Progenitor cell of endocrine pancreas (in vitro differentiated cells): ENCODE data around the gene RRP1B. TPM values are rescaled to one million over a fixed set of nuclear protein-coding genes. Genes with fewer than 3 reads are reported as not detected.
"Not testable (repeated sequence)": the region's sequence is repeated elsewhere in the genome, so short reads cannot be mapped to it uniquely, and the experiment has no call there.

Source experiments
- DNase-seq: peaks from one replicate; pipeline ENCODE4 v3.0.0; 2021; ENCODE audit warnings: low spot score; ENCODE audit not compliant: unreplicated experiment
- H3K27ac Mint-ChIP-seq: 2 replicates; pipeline ENCODE4 v1.8.0; 2021; ENCODE audit warnings: mild to moderate bottlenecking, moderate library complexity, mixed read lengths
- H3K27me3 Mint-ChIP-seq: 2 replicates; pipeline ENCODE4 v1.8.0; 2021; ENCODE audit warnings: mixed read lengths
- H3K36me3 Mint-ChIP-seq: 2 replicates; pipeline ENCODE4 v1.8.0; 2022; ENCODE audit warnings: mixed read lengths; ENCODE audit not compliant: insufficient read depth
- H3K4me1 Mint-ChIP-seq: 2 replicates; pipeline ENCODE4 v1.8.0; 2021; ENCODE audit warnings: low read depth, mixed read lengths
- H3K4me3 Mint-ChIP-seq: 2 replicates; pipeline ENCODE4 v1.8.0; 2021; ENCODE audit warnings: low read depth, mild to moderate bottlenecking, moderate library complexity, mixed read lengths
- H3K9me3 Mint-ChIP-seq: 2 replicates; pipeline ENCODE4 v1.8.0; 2021; ENCODE audit warnings: low read depth, mixed read lengths
- total RNA-seq: library from RNA; stranded (reverse); gene quantifications from 2 replicates; pipeline ENCODE4 v1.2.1, GENCODE V29; 2021
- TF ChIP-seq, protein P1 (sequence below): fragments of 200-600 bp; sonication (generic); IDR thresholded peaks from one replicate; pipeline ENCODE4 v1.5.0; 2021; ENCODE audit warnings: antibody characterized with exemption, mild to moderate bottlenecking; ENCODE audit not compliant: unreplicated experiment

RRP1B gene
- total RNA-seq, 1 donor from 2014 or later = 38.0 TPM

DNA sequence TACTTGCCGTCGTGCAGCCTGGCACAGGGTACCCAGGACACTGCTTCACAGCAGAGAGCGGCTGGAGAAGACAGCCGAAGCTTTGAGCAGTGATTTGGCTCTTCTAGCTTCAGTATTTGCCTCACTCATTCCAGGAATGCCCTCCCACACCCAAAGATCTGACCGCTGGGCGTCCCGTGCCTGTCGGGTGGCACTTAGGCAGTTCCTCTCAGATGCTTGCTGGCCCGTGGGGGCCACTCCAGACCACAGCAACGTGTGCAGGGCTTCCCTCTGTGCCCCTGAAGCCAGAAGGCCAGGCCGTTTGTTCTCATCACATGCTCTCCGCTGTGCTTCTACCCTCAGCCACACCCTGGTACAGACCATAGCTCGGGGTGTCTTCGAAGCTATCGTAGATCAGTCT, 17.0 kb downstream of the RRP1B start:
- H3K27me3 Mint-ChIP-seq = no peaks in the 10 kb centered on the region
- H3K36me3 Mint-ChIP-seq = peaks cover 38% of the 10 kb centered on the region
- H3K4me1 Mint-ChIP-seq = no peaks in the 10 kb centered on the region
- DNase-seq = no peak
- H3K27ac Mint-ChIP-seq = no peak overlapping the region
- H3K9me3 Mint-ChIP-seq = no peaks in the 10 kb centered on the region
- H3K4me3 Mint-ChIP-seq = no peak overlapping the region
- TF ChIP-seq, protein P1, sequence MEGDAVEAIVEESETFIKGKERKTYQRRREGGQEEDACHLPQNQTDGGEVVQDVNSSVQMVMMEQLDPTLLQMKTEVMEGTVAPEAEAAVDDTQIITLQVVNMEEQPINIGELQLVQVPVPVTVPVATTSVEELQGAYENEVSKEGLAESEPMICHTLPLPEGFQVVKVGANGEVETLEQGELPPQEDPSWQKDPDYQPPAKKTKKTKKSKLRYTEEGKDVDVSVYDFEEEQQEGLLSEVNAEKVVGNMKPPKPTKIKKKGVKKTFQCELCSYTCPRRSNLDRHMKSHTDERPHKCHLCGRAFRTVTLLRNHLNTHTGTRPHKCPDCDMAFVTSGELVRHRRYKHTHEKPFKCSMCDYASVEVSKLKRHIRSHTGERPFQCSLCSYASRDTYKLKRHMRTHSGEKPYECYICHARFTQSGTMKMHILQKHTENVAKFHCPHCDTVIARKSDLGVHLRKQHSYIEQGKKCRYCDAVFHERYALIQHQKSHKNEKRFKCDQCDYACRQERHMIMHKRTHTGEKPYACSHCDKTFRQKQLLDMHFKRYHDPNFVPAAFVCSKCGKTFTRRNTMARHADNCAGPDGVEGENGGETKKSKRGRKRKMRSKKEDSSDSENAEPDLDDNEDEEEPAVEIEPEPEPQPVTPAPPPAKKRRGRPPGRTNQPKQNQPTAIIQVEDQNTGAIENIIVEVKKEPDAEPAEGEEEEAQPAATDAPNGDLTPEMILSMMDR = no peak

DNA sequence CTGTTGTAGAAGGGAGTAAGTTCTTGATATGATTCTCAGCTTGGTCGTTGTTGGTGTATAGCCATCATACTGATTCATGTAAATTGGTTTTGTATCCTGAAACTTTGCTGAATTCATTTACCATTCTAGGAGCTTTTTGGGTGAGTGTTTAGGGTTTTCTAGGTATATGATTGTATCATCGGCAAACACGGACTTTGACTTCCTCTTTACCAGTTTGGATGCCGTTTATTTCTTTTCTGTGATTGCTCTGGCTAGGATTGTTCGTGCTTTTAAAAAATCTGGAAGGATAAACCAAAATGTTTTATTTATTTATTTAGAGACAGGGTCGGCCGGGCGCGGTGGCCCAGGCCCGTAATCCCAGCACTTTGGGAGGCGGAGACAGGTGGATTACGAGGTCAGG, 20.6 kb downstream of the RRP1B start:
- no peak for DNase-seq
- Mint-ChIP-seq H3K36me3 (peaks cover 35% of the 10 kb centered on the region), H3K27ac (peak overlapping the region; percentile 6), H3K27me3 (no peaks in the 10 kb centered on the region), H3K4me3 (no peak overlapping the region), H3K4me1 (no peaks in the 10 kb centered on the region), H3K9me3 (no peaks in the 10 kb centered on the region)
- TF ChIP-seq, protein P1 = no peak

DNA sequence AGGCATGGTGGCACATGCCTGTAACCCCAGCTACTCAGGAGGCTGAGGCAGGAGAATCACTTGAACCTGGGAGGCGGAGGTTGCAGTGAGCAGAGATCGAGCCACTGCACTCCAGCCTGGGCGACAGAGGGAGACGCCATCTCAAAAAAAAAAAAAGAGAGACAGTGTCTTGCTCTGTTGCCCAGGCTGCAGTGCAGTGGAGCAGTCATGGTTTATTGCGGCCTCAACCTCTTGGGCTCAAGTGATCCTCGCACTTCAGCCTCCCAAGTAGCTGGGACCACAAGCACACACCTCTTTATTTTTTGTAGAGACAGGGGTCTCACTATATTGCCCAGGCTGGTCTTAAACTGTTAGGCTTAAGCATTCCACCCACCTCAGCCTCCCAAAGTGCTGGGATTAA, 21.1 kb downstream of the RRP1B start:
- DNase-seq, H3K27ac Mint-ChIP-seq, H3K27me3 Mint-ChIP-seq, H3K4me3 Mint-ChIP-seq, H3K4me1 Mint-ChIP-seq, H3K9me3 Mint-ChIP-seq: not testable (repeated sequence)
- H3K36me3 Mint-ChIP-seq = peaks cover 34% of the 10 kb centered on the region

DNA sequence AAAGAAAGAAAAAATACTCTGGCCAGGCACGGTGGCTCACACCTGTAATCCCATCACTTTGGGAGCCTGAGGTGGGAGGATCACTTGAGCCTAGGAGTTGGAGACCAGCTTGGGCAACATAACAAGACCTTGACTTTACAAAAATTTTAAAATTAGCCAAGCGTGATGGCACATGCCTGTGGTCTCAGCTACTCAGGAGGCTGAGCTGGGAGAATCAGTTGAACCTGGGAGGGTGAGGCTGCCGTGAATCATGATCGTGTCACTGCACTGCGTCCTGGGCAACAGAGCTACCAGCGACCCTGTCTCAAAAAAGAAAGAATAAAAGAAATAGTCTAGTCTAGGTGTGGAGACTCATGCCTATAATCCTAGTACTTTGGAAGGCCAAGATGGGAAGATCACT, 22.3 kb downstream of the RRP1B start:
- Mint-ChIP-seq H3K4me3 (no peak overlapping the region), H3K27ac (peak overlapping the region; percentile 33), H3K9me3 (no peaks in the 10 kb centered on the region), H3K27me3 (no peaks in the 10 kb centered on the region), H3K4me1 (no peaks in the 10 kb centered on the region), H3K36me3 (peaks cover 30% of the 10 kb centered on the region)
- DNase-seq = no peak
- TF ChIP-seq, protein P1 = no peak

DNA sequence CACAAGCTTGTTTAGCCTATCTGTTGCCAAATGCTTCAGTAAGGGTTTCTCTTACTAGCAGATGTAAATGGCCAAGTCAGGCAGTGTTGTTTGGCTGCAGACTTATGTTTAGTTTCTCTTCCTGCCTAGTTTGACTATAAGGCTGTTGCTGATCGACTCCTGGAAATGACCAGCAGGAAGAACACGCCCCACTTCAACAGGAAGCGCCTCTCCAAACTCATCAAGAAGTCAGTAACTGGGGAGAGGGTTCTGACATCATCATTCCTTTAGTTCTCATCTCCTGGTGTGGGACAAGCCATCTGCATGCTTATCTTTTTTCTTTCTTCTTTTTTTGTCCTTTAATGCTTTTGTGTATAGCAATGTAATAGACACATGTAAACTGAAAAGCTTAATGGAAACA, 25.1 kb downstream of the RRP1B start:
- Mint-ChIP-seq H3K27ac (no peak overlapping the region), H3K36me3 (peaks cover 19% of the 10 kb centered on the region), H3K27me3 (no peaks in the 10 kb centered on the region), H3K4me1 (no peaks in the 10 kb centered on the region), H3K9me3 (no peaks in the 10 kb centered on the region), H3K4me3 (no peak overlapping the region)
- DNase-seq = no peak
- TF ChIP-seq, protein P1 = no peak

DNA sequence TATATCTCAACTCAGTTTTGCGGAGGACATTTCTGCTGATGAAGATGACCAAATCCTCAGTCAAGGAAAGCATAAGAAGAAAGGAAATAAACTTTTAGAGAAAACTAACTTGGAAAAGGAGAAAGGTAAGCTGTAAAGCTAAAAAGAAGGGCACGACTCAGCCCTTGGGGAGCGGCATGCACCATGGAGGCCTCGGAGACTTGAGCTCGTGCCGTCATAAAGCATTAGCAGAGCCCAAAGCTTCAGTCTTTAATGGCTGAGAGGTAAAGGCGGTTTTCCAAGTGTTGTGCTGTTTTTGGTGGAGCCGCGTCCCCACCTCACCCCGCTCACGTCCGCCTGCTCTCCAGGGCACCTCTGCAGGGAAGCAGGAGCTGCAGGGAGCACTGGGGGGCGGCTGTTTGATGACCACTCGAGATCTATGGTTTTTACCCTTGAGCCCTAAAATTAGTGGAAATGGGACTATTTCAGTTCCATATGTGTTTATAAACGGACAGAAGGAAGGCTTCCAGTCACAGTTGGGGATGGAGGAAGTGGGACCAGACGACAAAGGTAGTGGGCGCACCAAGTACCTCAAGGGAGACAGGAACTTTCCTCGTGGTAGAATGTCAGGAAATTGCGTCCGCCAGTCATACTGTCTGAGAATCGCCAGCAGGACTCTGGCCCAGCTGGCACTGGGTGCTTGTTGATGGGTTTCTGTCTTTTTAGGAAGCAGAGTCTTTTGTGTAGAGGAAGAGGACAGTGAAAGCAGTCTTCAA, 27.6 kb downstream of the RRP1B start:
- H3K4me3 Mint-ChIP-seq = no peak overlapping the region
- TF ChIP-seq, protein P1 = no peak
- H3K9me3 Mint-ChIP-seq = no peaks in the 10 kb centered on the region
- no peaks in the 10 kb centered on the region for H3K27me3 Mint-ChIP-seq
- H3K27ac Mint-ChIP-seq = no peak overlapping the region
- H3K4me1 Mint-ChIP-seq = no peaks in the 10 kb centered on the region
- peaks cover 17% of the 10 kb centered on the region for H3K36me3 Mint-ChIP-seq
- no peak for DNase-seq
